Activated gamma-delta T cell (primary cell): Measurements from ENCODE around the gene PACS2.
"Not testable (repeated sequence)": the region's sequence is repeated elsewhere in the genome, so short reads cannot be mapped to it uniquely, and the experiment has no call there.

ENCODE experiments used
- DNase-seq: peaks from one replicate; lab custom pipeline; 2025; lab: John Stamatoyannopoulos, UW
- total RNA-seq, 2 donors: gene quantifications; one replicate each; lab custom pipeline; 2026; lab: John Stamatoyannopoulos, UW

PACS2 gene
- 90.5 to 120 reads per million in 2 donors for total RNA-seq

DNA sequence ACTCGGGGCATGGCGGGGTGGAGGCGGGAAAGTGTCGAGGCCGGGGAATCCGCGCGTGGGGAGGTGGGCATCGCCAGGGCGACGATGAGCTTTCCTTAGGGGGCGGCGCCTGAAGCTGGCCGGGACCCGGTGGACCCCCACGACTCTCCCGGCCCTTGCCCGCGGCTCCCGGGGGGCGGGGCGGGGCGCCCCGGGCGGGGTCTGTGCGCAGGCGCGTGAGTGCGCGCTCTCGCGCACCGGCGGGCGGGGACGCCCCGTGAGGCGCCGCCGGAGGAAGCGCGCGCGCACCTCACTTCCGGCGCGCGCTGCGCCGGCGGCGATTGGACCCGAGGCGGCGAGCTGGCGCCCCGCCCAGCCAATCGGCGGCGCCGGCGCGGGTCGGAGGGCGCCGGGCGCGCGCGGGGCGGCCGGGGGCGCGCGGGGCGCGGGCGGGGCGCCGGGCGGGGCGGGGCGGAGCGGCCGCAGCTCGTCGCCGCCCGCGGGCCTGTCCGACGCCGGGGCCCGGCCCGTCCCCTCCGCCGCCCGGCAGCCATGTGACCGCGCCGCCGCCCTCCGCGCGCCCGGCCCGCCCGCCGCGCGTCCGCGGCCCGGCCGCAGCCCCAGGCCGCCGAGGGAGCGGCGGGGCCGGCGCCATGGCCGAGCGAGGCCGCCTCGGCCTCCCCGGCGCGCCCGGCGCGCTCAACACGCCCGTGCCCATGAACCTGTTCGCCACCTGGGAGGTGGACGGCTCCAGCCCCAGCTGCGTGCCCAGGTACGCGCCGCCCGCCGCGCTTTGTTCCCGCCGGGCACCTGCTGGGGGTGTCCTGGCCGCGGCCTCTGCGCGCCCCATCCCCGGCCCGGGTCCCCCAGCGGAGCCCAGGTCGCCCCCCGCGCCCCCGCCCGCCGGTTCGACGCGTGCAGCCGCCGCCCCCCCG is at the start of gene PACS2:
PACS2 (plus strand) TSS at position 462 of the 914 bp plus-strand sequence; CDS start at position 633, 171 bp downstream.
- DNase-seq, result peak; percentile 71

DNA sequence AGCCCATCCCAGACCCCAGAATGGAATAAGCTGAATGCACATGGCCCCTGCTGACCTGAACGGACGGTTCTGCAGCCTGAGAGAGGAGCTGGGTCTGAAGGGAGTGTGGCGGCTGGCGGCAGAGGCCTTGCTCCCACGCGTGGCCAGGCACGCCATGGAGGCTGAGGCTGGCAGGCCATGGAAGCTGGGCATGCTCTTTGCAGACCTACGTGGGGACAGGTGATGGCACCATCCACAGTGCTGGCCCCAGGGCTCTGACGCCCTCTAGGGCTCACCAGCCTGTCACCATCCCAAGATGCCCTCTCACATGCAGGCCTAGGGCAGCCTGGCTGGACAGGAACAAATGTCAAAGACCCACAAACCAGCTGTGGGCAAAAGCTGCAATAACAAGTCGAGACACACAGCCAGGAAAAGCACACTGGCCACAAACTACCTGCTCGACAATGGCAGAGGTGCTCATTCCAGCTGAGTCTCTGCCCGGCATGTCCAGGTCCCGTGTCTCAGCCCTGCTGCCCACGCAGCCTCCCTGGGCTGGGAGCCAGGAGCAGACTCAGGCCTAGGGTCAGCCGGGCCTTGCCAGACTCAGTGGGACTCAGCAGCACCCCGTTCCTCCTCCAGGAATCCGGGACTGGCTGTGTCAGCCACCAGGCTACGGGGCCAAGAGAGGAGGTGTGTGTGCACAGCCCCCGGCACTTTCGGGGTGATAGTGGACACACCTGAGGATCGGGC is 46.6 kb upstream of the PACS2 start:
- DNase-seq, result no peak

DNA sequence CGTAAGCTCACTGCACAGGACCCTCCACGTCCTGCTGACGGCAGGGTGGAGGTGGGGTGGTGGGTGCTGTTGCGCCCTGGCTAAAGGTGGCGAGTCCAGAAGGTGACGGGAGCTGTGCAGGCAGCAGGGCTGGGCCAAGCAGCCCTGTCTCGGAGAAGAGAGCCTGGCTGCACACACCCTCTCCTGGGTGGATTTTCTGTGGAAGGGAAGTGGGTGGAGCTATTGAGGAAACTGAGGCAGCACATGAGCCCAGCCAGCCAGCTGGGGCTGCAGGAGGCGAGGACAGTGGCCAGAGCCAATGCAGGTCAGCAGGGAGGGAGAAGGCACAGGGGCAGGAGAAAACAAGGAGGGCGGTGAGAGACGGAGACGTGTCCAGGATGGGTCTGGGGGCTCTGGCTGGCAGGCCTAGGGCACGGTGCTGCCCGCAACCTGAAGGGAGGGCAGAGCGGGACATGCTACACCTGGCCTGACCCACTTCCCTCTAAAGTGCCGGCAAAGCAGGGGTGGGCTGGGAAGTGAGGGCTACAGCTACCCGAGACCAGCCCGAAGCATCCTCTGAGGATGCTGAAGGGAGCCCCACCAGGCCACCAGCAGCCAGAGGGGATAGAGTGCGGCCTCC is 45.7 kb upstream of the PACS2 start:
- no peak for DNase-seq

DNA sequence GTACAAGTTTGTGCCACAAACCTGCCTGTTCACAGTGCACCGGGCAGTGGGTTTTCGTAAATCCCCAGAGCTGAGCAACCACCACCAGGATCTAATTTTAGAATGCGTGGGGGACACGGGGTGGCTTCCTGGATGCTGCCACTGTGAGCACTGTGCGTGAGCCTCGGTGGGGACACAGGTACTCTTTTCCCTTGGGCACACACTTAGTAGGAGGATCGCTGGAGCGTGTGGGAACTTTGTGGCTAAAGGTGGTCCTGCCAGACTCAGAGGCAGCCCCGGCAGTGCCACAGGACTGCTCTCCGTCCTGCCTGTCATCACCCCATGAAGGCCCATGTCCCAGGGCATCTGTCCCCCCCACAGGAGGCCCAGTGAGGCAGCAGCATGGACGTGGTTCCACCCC is 45.1 kb upstream of the PACS2 start:
- no peak for DNase-seq

DNA sequence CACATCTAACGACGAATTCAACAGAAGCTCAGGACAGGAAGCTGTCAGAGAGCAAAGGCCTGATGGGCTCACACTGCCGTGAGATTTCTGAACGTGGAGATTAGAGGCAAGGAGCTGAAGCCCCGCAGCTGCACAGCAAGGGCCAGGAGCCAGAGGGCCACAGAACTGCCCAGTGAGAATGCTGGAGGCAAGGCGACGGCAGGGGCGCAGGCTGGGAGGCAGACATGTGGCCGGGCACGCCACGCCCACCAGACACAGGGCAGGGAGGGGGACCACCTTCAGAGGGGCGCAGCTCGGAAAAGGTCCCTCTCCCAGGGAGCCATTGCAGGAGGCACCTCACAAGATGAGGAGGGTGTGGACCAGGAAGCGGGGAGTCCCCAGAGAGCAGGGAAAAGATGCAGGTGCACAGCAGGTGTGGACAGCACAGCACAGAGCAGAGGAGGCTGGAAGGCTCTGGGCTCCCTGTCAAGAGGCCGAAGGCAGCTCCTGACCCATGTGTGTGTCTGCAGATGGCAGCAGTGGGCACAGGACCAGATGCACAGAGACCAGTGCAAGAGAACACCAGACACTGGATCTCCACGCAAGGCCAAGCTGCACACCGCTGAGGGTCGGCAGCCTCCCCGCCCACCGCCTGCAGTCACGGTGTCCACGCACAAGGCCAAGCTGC is 43.2 kb upstream of the PACS2 start:
- no peak for DNase-seq

DNA sequence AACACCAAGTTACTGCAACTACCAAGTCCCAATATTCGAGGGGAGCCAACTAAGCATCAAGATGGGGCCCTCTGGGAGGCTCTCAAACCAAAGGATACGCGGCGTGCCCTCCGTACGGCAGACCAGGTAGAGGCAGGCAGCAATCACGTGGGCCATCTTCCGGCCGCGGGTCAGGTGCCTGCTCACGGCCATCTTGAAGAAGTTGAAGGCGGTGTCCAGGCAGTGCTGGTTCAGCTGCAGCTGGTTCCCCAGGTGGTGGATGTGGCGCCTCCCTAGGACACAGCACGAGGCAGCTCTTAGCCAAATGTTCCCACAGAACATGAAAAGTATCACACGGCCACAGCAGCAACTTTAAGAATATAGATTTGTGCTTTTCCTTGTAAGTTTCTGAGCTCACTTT is 41.9 kb upstream of the PACS2 start:
- no peak for DNase-seq

DNA sequence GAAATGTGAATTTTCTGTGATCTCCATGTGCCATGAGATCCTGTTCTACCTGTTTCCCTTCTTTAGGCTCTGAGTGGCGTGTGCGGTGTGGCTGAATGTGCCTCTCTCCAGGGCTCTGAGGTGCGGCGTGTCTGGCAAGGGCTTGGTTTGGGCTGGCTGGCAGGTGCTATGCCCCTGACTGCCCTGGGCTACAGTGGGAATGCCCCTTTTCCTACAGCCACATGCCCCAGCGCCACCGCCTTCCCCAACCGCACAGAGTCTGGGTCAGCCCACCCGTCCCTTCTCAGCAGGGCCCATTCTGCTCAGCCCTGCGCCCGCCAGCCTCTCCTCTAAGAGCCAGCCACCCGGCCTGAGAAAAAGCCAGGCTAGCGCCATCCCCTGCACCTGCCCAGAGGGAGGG is 41.5 kb upstream of the PACS2 start:
- no peak for DNase-seq

DNA sequence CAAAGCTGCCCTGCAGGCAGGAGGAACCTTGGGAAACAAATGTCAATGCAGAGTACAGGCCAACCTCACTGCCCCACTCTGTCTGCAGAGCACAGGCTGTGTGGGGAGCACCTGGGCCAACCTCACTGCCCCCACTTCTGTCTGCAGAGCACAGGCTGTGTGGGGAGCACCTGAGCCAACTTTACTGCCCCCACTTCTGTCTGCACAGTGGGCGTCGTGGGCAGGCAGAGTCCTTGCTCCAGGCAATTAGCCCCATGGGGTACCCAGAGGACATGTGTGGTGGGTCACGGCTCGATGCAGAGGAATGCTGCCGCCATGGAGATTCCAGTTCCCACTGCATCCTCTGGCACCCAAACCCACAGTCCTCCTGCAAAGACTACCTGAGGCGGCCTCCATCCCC is 39.9 kb upstream of the PACS2 start:
- DNase-seq, result no peak

DNA sequence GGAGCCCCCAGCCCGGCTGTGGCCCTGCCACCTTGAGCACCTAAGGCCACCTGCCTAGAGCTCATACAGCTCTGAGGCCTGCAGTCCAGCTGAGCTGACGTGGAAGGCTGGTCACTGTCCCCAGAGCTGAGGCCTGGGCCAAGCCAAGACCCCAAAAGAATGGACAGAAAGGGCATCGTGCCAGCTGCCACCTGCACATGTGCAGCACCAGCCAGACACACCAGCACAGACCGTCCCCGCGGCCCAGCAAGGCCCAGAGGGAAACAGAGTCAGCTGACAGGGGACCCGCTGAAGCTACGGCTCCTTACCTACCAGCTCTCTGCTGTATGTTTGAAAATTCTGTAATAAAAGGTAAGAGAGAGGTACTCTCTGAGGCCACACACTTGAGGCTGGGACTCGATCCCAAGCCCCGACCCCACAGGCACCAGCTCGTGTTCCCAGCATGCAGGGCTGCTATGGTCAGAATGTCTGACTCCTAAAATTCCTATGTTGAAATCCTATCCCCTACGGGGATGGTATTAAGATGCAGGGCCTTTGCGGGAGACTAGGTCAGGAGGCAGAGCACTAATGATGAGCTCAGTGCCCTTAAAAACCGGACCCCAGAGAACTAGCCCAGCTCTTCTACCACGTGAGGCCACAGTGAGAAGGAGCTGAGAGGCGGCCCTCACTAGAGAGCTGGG is 39.1 kb upstream of the PACS2 start:
- no peak for DNase-seq

DNA sequence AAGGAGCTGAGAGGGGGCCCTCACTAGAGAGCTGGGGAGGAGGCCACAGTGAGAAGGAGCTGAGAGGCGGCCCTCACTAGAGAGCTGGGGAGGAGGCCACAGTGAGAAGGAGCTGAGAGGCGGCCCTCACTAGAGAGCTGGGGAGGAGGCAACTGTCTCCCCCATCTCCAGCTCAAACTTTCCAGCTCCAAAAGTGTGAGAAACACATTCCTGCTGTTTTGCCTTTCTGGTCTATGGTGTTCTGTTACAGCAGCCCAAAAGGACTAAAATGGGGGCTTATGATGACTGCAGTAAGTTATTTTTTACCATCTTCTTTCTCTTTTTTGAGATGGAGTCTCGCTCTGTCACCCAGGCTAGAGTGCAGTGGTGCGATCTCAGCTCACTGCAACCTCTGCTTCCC is 37.1 kb upstream of the PACS2 start:
- DNase-seq, result not testable (repeated sequence)

DNA sequence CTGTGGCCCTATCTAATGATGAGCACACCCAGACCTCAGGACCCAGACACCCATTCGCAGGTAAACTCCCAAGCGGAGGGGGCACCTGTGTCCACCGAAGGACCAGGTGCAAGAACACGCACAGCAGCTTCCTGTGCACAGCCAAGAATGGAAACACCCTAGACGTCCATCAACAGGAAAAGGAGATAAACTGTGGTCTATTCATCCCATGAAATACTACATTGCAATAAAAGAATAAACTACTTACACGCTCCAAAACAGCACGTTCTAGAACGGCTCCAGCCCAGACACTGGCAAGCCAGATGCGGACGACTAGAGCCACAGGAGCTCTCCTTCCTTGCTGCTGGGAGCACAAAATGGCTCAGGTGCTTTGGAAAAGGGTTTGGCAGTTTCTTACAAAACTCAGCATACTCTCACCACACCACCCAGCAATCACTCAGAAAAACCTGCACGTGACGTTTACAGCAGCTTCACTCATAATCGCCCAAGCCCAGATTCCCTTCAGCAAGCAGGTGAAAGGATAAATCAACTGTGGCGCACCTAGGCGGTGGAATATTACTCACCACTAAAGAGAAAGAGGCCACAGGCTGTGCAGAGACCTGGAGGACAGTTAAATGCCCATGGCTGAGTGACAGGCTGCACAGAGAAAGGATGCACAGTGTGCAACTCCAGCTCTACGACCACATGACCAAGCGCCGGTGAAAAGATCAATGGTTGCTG is 34.7 kb upstream of the PACS2 start:
- no peak for DNase-seq

DNA sequence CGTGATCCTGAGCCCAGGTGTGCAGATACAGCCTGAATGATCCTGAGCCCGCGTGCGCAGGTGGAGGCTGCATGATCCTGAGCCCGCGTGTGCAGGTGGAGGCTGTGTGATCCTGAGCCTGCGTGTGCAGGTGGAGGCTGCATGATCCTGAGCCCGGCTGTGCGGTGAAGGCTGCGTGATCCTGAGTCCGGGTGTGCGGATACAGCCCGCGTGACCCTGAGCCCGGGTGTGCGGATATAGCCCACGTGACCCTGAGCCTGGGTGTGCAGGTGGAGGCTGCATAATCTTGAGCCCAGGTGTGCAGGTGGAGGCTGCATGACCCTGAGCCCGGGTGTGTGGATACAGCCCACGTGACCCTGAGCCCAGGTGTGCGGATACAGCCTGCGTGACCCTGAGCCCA is 34.0 kb upstream of the PACS2 start:
- DNase-seq, result no peak

DNA sequence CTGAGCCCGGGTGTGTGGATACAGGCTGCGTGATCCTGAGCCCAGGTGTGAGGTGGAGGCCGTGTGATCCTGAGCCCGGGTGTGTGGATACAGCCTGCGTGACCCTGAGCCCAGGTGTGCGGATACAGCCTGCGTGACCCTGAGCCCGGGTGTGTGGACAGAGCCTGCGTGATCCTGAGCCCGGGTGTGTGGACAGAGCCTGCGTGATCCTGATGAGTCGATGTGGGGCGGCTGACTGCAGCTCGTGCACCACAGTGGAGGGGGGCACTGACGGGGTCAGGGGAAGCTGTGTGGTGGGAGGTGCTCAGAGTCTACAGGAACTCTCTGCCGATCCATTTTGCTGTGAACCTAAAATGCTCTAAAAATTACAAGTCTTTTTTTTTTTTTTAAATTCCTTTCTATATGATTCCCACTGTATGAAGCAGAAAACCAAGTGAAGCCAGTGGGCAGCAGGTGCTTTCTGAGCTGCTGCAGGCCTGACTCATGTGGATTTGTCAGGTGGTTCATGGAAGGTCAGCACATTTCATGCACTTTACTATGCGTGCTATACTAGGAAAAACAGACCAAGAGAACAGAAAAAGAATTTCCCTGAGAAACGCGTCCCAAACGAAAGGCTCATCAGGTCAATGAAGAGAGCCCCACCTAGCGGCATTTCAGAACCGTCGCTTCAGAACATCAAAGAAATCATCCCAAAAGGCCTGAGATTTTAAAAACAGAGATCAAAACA is 33.0 kb upstream of the PACS2 start:
- no peak for DNase-seq

DNA sequence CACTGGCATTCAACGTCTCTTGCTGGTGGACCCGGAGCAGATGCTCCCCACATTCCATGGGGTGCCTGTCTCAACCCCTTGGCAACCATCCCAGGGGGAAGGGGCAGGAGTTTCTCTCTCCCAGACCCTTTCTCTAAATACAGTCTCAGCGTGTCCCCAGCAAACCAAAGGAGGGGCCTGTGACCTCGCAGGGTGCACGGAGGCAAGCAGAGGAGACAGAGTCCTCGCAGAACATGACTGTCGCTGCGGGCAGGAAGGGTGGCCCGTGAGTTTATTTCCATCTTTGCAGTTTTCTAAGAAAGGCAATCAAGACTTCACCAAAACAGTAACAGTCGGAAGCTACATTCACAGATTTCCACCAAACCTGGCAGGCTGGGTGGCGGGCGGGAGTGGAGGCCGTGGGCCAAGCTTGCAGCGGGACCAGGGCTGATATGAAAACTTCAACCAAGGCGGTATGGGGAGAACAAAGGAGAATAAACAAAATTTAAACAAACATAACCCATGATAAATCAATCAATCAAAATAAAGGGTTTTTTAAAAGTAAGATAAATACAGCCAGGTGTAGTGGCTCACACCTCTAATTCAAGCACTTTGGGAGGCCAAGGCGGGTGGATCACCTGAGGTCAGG is 32.3 kb upstream of the PACS2 start:
- no peak for DNase-seq

DNA sequence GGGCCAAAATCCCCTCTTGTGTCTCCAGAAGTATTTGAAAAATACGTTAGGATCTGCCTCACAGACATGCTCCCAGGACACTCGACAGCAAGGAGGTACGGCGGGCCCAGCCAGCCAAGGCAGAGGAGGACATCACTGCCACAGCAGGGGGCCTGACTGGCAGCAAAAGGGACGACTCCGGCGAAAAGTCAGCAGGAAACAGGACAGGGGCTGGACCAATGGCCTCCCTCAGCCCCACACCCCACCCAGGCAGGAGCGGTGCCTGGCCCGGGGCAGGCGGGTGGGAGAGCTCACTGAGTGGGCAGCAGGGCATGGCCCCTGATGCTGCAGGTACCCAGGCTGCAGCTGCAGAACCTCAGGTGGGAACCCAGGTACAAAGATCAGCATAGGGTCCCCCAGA is 31.5 kb upstream of the PACS2 start:
- DNase-seq, result no peak

DNA sequence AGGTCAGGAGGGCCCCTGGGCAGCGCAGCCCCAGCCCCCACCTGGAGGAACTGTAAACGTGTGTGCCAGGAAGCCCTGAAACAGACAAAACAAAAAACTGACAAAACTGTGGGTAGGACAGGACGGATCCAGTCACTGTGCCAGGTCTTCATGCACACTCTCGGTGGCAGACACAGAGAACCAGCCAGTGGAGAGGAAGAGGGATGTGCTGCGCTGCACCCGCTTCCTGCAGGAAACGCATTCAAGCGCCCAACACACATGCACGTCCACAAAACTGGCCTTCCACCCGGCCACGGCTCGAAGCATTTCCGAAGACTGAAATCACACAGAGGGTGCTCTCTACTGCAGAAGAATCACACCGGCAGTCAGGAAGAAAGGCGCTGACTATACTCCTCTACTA is 30.6 kb upstream of the PACS2 start:
- no peak for DNase-seq

DNA sequence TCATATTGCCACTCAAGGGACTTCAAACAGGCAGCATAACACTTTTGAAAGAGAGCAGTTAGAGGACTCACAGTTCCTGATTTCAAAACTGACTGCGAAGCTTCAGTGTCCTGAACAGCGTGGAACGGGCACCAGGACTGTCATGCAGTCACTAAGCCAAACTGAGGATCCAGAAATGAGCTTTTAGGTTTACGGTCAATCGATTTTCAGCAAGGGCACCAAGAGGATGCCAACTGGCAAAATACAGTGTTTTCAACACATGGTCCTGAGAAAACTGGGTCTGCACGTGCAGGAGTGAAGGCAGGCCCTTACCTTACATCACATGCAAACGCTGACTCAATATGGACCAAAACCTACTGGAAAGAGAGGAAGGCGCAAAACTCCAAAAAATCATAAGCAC is 29.4 kb upstream of the PACS2 start:
- DNase-seq, result no peak

DNA sequence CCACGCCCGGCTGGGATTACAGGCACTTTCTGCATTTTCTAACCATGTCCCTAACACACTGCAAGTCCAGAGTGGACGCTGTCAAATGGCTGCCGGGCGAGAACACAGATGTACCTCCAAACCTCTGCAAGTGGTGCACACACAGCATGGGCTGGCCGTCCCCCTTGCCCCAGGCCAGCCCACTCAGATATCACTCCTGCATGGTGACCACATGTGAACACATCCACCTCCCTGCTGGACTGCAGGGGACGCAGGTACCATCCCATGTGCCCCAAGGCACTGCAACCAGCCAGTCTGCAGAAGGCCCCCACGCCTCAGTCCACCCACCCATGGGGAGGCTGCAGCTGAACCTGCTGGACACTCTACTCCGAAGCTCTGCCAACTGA is 27.8 kb upstream of the PACS2 start:
- no peak for DNase-seq

DNA sequence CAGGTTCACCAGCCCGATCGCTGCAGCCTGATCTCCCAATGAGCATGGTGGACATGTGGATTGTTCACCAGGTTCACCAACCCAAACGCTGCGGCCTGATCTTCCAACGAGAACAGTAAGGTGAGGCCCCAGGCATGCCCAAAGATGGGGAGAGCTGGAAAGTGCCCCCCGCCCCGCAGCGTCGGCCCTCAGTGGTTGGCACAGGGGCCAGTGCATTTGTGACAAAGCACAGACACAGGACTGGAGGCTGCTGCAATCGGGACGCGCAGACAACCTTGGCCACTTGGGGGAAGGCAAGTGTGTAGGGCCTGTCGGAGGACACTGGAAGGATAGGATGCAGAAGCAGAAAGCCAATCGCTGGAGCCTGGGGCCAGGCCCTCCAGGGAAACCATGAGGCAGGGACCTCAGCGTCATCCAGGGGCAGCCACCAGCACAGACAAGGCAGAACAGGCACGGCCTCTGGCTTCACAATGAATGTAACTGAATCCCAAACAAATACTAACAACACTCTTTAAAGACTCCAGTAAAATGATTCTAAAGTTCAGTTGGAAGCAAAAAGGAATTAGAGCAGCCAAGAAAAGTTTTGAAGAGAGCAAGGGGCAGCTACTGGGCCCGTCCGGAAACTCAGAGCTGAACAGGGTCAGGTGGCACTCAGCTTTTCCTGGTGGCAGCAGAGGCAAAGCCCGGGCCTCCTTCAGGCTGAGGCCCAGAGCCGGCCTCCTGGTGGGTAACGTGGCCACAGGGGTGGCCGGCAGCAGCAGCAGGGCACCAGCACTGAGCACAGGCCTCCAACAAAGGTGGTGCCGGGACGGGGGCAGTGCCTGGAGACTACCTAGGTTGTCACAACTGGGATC is 27.1 kb upstream of the PACS2 start:
- DNase-seq, result no peak
